Fibroblast of villous mesenchyme (primary cell): ENCODE results near the gene MORC4. TPM values are rescaled to one million over a fixed set of nuclear protein-coding genes. Genes with fewer than 3 reads are reported as not detected.

ENCODE experiments used
- DNase-seq: peaks from one replicate; pipeline ENCODE4 v3.0.0-alpha.2; 2010; ENCODE audit warnings: low read depth
- H3K4me3 ChIP-seq: 2 replicates; pipeline ENCODE4 v1.5.1; 2011; ENCODE audit warnings: low read depth, mild to moderate bottlenecking, low read length
- total RNA-seq: library from RNA; depleted of rRNA; stranded (reverse); fragments of >200 nt; gene quantifications from 2 replicates; pipeline ENCODE4 v1.2.3, GENCODE V29; 2012
- TF ChIP-seq, protein P1 (sequence below): IDR thresholded peaks from 2 replicates; pipeline ENCODE4 v1.5.1; 2012; ENCODE audit warnings: low read depth, mild to moderate bottlenecking, low read length; ENCODE audit not compliant: insufficient read depth

MORC4 gene
- total RNA-seq, 1 donor, result 33.7 TPM

- DNase-seq, result peak; percentile 78
- H3K4me3 ChIP-seq, result no peak overlapping the region
- TF ChIP-seq, protein P1, sequence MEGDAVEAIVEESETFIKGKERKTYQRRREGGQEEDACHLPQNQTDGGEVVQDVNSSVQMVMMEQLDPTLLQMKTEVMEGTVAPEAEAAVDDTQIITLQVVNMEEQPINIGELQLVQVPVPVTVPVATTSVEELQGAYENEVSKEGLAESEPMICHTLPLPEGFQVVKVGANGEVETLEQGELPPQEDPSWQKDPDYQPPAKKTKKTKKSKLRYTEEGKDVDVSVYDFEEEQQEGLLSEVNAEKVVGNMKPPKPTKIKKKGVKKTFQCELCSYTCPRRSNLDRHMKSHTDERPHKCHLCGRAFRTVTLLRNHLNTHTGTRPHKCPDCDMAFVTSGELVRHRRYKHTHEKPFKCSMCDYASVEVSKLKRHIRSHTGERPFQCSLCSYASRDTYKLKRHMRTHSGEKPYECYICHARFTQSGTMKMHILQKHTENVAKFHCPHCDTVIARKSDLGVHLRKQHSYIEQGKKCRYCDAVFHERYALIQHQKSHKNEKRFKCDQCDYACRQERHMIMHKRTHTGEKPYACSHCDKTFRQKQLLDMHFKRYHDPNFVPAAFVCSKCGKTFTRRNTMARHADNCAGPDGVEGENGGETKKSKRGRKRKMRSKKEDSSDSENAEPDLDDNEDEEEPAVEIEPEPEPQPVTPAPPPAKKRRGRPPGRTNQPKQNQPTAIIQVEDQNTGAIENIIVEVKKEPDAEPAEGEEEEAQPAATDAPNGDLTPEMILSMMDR, result no peak
These were observed 66.5 kb downstream of the MORC4 start for GRCh38 chrX:106933538-106933961.

DNA sequence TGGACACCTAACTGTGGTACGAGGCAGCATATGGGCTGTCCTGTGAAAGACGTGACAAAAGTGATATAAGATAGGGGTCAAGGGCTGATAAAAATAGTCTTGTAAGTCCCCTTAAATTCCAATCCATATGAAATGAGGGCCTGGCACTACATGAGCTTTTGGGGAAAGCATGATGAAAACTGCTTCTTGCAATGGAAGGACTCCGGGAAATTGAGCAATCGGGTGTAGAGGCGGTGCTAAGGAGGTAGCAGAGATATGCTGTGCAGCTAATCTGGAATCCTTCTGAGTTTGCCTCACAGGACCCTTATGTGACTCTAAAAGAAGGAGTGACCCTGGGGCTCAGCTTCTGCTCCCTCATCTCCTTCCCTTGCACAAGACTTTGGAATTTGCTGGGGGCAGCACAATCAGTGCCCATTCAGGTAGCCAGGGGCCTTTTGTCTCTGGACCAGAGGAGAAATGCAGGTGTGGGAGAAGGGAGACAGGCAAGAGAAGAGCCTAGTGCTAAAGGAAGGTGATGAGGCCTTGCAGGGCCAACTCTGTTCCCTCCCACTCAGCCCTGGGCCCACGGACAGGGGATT lies 67.0 kb downstream of the MORC4 start:
- TF ChIP-seq, protein P1, result no peak
- no peak overlapping the region for H3K4me3 ChIP-seq
- DNase-seq, result peak; percentile 65

DNA sequence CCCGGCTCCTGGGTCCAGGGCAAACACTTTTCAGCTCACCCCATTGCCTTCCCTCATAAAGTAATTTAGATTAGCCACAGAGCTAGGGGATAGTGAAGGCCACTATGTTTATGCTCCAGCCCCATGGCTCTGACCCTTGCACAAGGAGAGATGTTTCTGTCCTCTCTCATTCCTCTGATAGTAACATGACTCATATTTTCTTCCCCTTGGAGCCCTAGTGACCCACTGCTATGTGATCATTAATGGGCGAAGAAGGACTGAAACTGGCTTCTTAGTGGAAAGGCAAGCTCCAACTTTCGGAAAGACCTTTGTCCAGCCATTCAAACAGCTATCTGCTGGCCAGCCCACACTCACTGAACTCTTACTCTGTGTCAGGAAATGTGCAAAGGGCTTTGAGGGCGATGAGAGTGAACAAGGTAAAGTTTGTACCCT lies 67.5 kb downstream of the MORC4 start:
- TF ChIP-seq, protein P1, result no peak
- DNase-seq, result peak; percentile 72
- H3K4me3 ChIP-seq, result no peak overlapping the region

- H3K4me3 ChIP-seq, result no peak overlapping the region
- DNase-seq, result peak; percentile 16
- TF ChIP-seq, protein P1, result no peak
These were observed 68.1 kb downstream of the MORC4 start for GRCh38 chrX:106931831-106932491.

GRCh38 chrX:106928227-106928626 lies 71.8 kb downstream of the MORC4 start:
- TF ChIP-seq, protein P1, result no peak
- no peak overlapping the region for H3K4me3 ChIP-seq
- DNase-seq, result no peak

GRCh38 chrX:106927700-106928099 lies 72.3 kb downstream of the MORC4 start:
- peak; percentile 28 for DNase-seq
- no peak overlapping the region for H3K4me3 ChIP-seq
- TF ChIP-seq, protein P1, result no peak
